Measurements from ENCODE around the gene SPAM1.
"Not testable (repeated sequence)": the region's sequence is repeated elsewhere in the genome, so short reads cannot be mapped to it uniquely, and the experiment has no call there.

Gene SPAM1

GRCh38 chr7:123961771-123962170, 36.7 kb downstream of the SPAM1 start:
- no peak for DNase-seq

GRCh38 chr7:123966936-123967335, 41.9 kb downstream of the SPAM1 start:
- DNase-seq = no peak

DNA sequence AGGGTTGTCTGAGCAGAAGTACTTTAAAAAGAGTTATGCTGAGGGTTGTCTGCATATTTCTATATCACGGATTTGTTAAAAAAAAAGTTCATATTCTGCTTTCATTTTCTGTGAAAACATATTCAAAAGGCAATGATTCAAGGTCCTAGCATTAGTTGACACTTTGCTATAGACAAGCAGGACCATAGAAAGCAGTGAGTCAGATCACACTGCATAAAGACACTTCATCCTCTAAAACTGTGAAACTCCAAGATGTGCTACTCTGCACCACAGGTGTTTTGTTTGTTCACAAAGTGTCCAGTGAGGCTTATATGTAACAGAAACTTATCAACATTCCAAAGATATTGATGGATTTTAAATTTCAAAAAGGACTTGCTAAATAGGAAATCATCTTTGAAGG, 47.0 kb downstream of the SPAM1 start:
- DNase-seq = no peak

- no peak for DNase-seq
These were observed 47.8 kb downstream of the SPAM1 start for GRCh38 chr7:123972831-123973230.

DNA sequence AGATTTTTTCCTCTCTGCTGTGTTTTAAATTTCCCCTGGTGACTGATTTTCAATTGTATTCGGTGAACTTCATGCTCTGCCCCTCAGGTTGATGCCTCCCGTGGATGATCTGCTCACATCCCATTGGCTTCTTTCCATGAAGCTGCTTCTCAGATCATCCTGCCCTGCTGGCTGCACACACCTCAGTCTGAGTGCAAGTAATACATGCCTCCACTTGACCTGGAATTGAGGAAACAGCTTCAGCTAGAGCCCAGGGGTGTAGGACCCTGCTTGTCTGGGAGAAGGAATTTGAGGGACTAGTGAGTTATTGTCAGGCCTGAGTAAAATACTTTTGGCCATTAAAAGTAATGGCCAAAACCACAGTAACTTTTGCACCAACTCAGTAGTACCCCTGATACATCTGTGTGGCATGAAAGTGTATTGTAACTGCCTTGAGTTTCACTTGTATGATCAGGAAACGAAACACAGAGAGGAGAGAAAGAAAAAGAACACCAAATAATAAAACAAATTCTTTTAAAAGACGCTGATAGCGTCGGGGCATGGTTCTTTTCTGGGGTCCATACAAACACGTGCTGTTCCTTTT, 49.4 kb downstream of the SPAM1 start:
- DNase-seq = no peak

- no peak for DNase-seq
These were observed 50.0 kb downstream of the SPAM1 start for GRCh38 chr7:123975084-123975483.

GRCh38 chr7:123977081-123977480, 52.0 kb downstream of the SPAM1 start:
- no peak for DNase-seq

DNA sequence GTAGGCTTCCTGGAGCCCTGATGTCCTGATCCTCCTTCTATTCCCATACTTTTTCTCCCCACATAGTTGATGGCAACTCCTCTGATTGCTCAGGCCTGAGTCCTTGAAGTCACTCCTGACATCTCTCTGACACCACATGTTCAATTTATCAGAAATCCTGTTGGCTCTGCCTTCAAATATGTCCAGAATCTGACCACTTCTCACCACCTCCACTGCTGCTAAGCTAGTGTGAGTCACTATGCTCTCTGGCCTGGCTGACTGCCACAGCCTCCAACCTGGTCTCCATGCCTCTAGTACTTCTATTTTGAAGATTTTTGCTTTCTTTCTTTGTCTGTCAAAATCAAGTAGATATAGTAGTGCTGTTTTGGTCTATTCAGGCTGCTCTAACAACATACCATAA, 54.8 kb downstream of the SPAM1 start:
- no peak for DNase-seq

DNA sequence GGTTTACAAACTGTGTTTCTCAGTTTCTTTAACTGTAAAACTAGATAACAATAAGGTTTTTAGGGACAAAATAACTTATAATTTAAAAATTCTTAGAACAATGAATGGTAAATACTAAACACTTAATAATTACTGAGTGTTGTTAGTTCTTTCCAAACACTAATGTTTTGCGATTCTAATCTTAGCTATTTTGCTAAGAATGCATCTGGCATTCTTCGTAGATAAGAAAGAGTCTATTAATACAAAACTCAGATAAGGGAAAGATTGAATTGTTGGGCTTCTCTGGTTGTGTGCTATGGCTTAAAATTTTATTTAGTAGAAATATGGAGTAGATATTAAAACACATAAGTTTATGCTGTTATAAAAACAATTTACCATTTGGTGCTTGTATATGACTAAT, 62.4 kb downstream of the SPAM1 start:
- DNase-seq = no peak

GRCh38 chr7:123992913-123993518, 68.0 kb downstream of the SPAM1 start:
- no peak for DNase-seq

- DNase-seq = no peak
These were observed 69.0 kb downstream of the SPAM1 start for GRCh38 chr7:123993996-123994395.

GRCh38 chr7:123994449-123994848, 69.4 kb downstream of the SPAM1 start:
- DNase-seq = no peak

GRCh38 chr7:123995617-123996326, 70.7 kb downstream of the SPAM1 start:
- DNase-seq = no peak

GRCh38 chr7:123996327-123996625, 71.2 kb downstream of the SPAM1 start:
- no peak for DNase-seq

GRCh38 chr7:123998921-123999320, 73.9 kb downstream of the SPAM1 start:
- no peak for DNase-seq

GRCh38 chr7:123999703-124000102, 74.7 kb downstream of the SPAM1 start:
- DNase-seq = no peak

DNA sequence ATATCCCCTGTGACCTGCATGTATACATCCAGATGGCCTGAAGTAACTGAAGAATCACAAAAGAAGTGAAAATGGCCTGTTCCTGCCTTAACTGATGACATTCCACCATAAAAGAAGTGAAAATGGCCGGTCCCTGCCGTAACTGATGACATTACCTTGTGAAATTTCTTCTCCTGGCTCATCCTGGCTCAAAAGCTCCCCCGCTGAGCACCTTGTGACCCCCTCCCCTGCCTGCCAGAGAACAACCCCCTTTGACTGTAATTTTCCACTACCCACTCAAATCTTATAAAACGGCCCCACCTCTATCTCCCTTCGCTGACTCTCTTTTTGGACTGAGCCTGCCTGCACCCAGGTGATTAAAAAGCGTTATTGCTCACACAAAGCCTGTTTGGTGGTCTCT, 83.3 kb downstream of the SPAM1 start:
- not testable (repeated sequence) for DNase-seq

- no peak for DNase-seq
These were observed 84.3 kb downstream of the SPAM1 start for GRCh38 chr7:124009321-124009720.

All from T-helper 9 cell (primary cell).